ENCODE data around the gene PPIL1.

The PPIL1 gene

GRCh38 chr6:36847152-36847551 is 27.5 kb downstream of the PPIL1 start:
- no peaks in the 10 kb centered on the region for H3K9me3 ChIP-seq (ENCODE audit: insufficient read depth, low read length)
- TF ChIP-seq, protein P1, sequence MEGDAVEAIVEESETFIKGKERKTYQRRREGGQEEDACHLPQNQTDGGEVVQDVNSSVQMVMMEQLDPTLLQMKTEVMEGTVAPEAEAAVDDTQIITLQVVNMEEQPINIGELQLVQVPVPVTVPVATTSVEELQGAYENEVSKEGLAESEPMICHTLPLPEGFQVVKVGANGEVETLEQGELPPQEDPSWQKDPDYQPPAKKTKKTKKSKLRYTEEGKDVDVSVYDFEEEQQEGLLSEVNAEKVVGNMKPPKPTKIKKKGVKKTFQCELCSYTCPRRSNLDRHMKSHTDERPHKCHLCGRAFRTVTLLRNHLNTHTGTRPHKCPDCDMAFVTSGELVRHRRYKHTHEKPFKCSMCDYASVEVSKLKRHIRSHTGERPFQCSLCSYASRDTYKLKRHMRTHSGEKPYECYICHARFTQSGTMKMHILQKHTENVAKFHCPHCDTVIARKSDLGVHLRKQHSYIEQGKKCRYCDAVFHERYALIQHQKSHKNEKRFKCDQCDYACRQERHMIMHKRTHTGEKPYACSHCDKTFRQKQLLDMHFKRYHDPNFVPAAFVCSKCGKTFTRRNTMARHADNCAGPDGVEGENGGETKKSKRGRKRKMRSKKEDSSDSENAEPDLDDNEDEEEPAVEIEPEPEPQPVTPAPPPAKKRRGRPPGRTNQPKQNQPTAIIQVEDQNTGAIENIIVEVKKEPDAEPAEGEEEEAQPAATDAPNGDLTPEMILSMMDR (IDR thresholded peaks at IDR 0.05; ENCODE audit: insufficient read depth, low read length, poor library complexity, severe bottlenecking) = no peak
- TF ChIP-seq EZH2phosphoT487 (conservative IDR thresholded peaks at IDR 0.05; ENCODE audit: low read length) = no peak
- no peak overlapping the region for H3K27ac ChIP-seq (ENCODE audit: low read depth, low read length)

DNA sequence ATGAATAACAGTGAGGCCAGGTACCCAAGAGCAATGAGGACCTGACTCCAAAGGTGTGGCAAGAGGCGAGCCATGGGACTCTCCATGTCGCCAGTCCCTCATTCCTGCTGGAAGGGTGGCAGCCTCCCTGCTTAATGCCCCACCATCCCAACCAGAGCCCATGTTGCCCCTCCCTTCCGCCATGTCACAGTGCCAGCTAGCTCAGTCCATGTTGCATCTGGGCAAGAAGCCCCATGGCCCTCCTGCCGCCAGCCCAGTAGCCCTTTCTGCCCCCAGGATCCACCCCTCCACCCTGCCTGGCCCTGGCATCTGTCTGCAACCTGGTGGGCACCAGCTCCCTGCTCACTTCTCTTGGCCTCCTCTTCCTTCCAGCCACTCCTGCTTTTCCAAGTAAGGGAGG is 29.4 kb downstream of the PPIL1 start:
- H3K4me3 ChIP-seq (ENCODE audit: insufficient read depth, low read length, poor library complexity, severe bottlenecking) = no peak overlapping the region
- no peaks in the 10 kb centered on the region for H3F3A ChIP-seq (ENCODE audit: insufficient read depth)
- H3K36me3 ChIP-seq (ENCODE audit: low read length) = no peaks in the 10 kb centered on the region
- H4K20me1 ChIP-seq (ENCODE audit: low read depth, low read length) = no peaks in the 10 kb centered on the region
- no peak overlapping the region for H3K9ac ChIP-seq (ENCODE audit: low read length)
- H3K9me3 ChIP-seq (ENCODE audit: insufficient read depth, low read length) = no peaks in the 10 kb centered on the region
- no peak for TF ChIP-seq EZH2phosphoT487 (conservative IDR thresholded peaks at IDR 0.05; ENCODE audit: low read length)
- H3K9me2 ChIP-seq (replicated peaks; ENCODE audit: insufficient read depth, low read length) = no peaks in the 10 kb centered on the region
- H3K79me2 ChIP-seq (ENCODE audit: insufficient read depth, low read length) = no peaks in the 10 kb centered on the region
- H3K4me2 ChIP-seq (ENCODE audit: low read depth, low read length, poor library complexity, severe bottlenecking) = no peak overlapping the region
- H3K27me3 ChIP-seq (ENCODE audit: low read length) = no peaks in the 10 kb centered on the region
- no peak overlapping the region for H3K27ac ChIP-seq (ENCODE audit: low read depth, low read length)
- no peak overlapping the region for H2AFZ ChIP-seq (ENCODE audit: low read depth, low read length, severe bottlenecking)

More at GRCh38 chr6:36847152-36847551, 27.5 kb downstream of the PPIL1 start:
- no peak overlapping the region for H3K9ac ChIP-seq (ENCODE audit: low read length)
- no peaks in the 10 kb centered on the region for H3K36me3 ChIP-seq (ENCODE audit: low read length)
- H4K20me1 ChIP-seq (ENCODE audit: low read depth, low read length) = no peaks in the 10 kb centered on the region
- H3K9me2 ChIP-seq (replicated peaks; ENCODE audit: insufficient read depth, low read length) = no peaks in the 10 kb centered on the region
- H3K79me2 ChIP-seq (ENCODE audit: insufficient read depth, low read length) = no peaks in the 10 kb centered on the region
- no peak overlapping the region for H3K4me2 ChIP-seq (ENCODE audit: low read depth, low read length, poor library complexity, severe bottlenecking)
- no peaks in the 10 kb centered on the region for H3F3A ChIP-seq (ENCODE audit: insufficient read depth)
- H3K4me3 ChIP-seq (ENCODE audit: insufficient read depth, low read length, poor library complexity, severe bottlenecking) = no peak overlapping the region
- no peak overlapping the region for H2AFZ ChIP-seq (ENCODE audit: low read depth, low read length, severe bottlenecking)
- no peaks in the 10 kb centered on the region for H3K27me3 ChIP-seq (ENCODE audit: low read length)

DNA sequence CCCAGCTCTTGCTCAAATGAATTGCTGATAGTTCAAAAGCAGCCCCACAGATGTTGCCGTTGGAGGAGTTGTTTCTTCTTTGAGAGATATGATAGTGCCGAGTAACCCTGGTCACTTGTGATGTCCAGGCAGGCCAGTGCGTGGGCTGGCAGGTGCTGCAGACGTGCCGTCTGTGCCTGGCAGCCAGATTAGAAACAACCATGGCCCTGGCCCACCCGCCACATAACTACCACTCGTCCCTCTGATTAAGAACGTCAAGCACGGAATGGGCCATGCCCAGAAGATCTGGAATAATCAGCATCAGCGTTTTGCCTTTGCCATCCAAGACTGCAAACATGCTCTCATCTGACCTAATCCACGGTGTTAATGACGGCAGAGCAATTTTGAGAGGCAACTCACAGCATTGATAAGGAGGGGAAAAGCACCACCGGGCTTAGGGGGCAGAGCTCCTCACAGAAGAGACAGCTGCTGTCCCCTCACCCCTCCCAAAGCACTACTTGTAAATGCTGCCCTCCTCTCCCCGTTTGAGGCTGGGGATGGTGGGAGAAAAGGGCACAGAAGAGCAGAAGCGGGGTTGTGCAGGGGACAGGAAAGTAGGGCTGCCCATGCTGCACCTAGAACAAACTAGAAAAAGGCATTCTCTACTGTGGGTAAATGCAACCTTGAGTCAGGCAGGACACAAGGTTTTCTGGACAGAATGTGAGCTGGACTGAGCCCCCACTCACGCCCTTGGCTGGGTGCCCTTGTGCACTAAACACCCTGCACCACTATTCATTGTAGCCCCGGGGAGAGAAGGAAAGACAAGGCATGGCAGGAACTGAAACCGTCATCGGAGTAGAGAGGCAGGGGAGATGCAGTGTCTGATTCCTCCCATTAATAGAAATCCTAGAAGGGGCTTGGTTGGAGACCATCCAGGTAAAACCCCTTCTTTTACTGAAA is 30.1 kb downstream of the PPIL1 start:
- H3K4me2 ChIP-seq (ENCODE audit: low read depth, low read length, poor library complexity, severe bottlenecking) = no peak overlapping the region
- H3K27ac ChIP-seq (ENCODE audit: low read depth, low read length) = no peak overlapping the region
- no peaks in the 10 kb centered on the region for H3K79me2 ChIP-seq (ENCODE audit: insufficient read depth, low read length)
- H3K9me3 ChIP-seq (ENCODE audit: insufficient read depth, low read length) = no peaks in the 10 kb centered on the region
- no peaks in the 10 kb centered on the region for H3K27me3 ChIP-seq (ENCODE audit: low read length)
- no peaks in the 10 kb centered on the region for H3F3A ChIP-seq (ENCODE audit: insufficient read depth)
- no peak overlapping the region for H3K9ac ChIP-seq (ENCODE audit: low read length)
- no peaks in the 10 kb centered on the region for H3K9me2 ChIP-seq (replicated peaks; ENCODE audit: insufficient read depth, low read length)
- H3K4me3 ChIP-seq (ENCODE audit: insufficient read depth, low read length, poor library complexity, severe bottlenecking) = no peak overlapping the region
- no peaks in the 10 kb centered on the region for H4K20me1 ChIP-seq (ENCODE audit: low read depth, low read length)
- TF ChIP-seq EZH2phosphoT487 (conservative IDR thresholded peaks at IDR 0.05; ENCODE audit: low read length) = no peak
- no peaks in the 10 kb centered on the region for H3K36me3 ChIP-seq (ENCODE audit: low read length)
- H2AFZ ChIP-seq (ENCODE audit: low read depth, low read length, severe bottlenecking) = no peak overlapping the region

- Histone ChIP-seq H3F3A (ENCODE audit: insufficient read depth) (no peaks in the 10 kb centered on the region), H3K36me3 (ENCODE audit: low read length) (no peaks in the 10 kb centered on the region), H3K9ac (ENCODE audit: low read length) (no peak overlapping the region), H3K27me3 (ENCODE audit: low read length) (no peaks in the 10 kb centered on the region), H3K4me3 (ENCODE audit: insufficient read depth, low read length, poor library complexity, severe bottlenecking) (no peak overlapping the region), H3K4me2 (ENCODE audit: low read depth, low read length, poor library complexity, severe bottlenecking) (no peak overlapping the region), H3K27ac (ENCODE audit: low read depth, low read length) (no peak overlapping the region), H4K20me1 (ENCODE audit: low read depth, low read length) (no peaks in the 10 kb centered on the region), H3K9me3 (ENCODE audit: insufficient read depth, low read length) (no peaks in the 10 kb centered on the region), H3K79me2 (ENCODE audit: insufficient read depth, low read length) (no peaks in the 10 kb centered on the region), H2AFZ (ENCODE audit: low read depth, low read length, severe bottlenecking) (no peak overlapping the region), H3K9me2 (replicated peaks; ENCODE audit: insufficient read depth, low read length) (no peaks in the 10 kb centered on the region)
- TF ChIP-seq, protein P1 (IDR thresholded peaks at IDR 0.05; ENCODE audit: insufficient read depth, low read length, poor library complexity, severe bottlenecking) = no peak
- no peak for TF ChIP-seq EZH2phosphoT487 (conservative IDR thresholded peaks at IDR 0.05; ENCODE audit: low read length)
These were observed 31.4 kb downstream of the PPIL1 start for GRCh38 chr6:36843170-36843569.
